GM13976 (cell line): ENCODE results near the gene KLHL3.
A peak's percentile ranks its signal among the peaks of the same experiment; 100 is the strongest.

Source experiments
- DNase-seq: peaks from one replicate; pipeline ENCODE4 v3.0.0; 2012; ENCODE audit warnings: low spot score
- in situ Hi-C: fragments of 300-500 bp; cut with MboI; formaldehyde crosslinking; loops from one replicate; pipeline ENCODE4 v1.12.0; 2022; ENCODE audit warnings: low sequenced_read_pairs, mixed read lengths, inconsistent platforms; ENCODE audit not compliant: unreplicated experiment
- TF ChIP-seq, protein P1 (sequence below): IDR thresholded peaks from 2 replicates; pipeline ENCODE4 v1.5.1; 2012; ENCODE audit warnings: borderline replicate concordance, mild to moderate bottlenecking; ENCODE audit not compliant: insufficient read depth; ENCODE audit errors: extremely low read depth, missing control alignments, control extremely low read depth

The KLHL3 gene

DNA sequence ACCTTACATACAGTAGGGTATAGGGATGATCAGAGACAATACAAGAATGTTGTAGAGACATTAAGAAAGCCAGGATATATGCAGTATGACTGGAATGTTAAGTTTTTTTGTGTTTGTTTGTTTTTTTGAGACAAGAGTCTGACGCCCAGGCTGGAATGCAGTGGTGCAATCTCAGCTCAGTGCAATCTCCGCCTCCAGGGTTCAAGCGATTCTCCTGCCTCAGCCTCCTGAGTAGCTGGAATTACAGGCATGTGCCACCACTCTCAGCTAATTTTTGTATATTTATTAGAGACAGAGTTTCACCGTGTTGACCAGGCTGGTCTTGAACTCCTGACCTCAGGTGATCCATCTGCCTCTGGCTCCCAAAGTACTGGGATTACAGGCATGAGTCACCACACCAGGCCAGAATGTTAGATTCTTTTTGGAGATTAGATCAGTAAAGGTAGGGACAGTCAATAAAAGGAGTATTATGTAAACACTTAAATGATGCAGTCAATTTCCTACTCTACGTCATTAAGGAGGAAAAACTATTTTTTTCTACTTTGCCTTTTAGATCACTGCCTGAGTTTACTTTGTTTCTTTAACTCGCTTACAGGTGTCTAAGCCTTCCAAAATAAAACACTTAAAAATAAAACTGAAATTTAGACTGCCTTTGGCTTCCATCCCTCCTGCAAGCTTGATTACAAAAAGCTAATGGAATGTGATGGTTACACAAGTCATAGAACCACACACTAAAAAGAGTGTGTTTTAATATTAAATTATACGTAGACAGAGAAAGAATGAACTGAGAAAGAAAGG is 25.0 kb upstream of the KLHL3 start:
- no peak for DNase-seq
- in situ Hi-C loops = no loop called here
- TF ChIP-seq, protein P1, sequence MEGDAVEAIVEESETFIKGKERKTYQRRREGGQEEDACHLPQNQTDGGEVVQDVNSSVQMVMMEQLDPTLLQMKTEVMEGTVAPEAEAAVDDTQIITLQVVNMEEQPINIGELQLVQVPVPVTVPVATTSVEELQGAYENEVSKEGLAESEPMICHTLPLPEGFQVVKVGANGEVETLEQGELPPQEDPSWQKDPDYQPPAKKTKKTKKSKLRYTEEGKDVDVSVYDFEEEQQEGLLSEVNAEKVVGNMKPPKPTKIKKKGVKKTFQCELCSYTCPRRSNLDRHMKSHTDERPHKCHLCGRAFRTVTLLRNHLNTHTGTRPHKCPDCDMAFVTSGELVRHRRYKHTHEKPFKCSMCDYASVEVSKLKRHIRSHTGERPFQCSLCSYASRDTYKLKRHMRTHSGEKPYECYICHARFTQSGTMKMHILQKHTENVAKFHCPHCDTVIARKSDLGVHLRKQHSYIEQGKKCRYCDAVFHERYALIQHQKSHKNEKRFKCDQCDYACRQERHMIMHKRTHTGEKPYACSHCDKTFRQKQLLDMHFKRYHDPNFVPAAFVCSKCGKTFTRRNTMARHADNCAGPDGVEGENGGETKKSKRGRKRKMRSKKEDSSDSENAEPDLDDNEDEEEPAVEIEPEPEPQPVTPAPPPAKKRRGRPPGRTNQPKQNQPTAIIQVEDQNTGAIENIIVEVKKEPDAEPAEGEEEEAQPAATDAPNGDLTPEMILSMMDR = no peak

DNA sequence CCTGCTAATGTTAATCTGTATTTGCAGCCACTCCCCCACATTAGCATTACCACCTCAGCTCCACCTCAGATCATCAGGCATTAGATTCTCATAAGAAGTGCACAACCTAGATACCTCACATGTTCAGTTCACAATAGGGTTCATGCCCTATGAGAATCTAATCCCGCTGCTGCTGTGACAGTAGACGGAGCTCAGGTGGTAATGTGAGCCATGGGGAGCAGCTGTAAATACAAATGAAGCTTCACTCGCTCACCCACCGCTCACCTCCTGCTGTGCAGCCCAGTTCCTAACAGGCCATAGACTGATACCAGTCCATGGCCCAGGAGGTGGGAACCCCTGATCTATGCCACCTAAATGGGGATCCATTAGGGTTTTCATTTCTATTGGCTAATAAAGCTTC is 24.4 kb upstream of the KLHL3 start:
- TF ChIP-seq, protein P1 = no peak
- in situ Hi-C loops = no loop called here
- DNase-seq = no peak

DNA sequence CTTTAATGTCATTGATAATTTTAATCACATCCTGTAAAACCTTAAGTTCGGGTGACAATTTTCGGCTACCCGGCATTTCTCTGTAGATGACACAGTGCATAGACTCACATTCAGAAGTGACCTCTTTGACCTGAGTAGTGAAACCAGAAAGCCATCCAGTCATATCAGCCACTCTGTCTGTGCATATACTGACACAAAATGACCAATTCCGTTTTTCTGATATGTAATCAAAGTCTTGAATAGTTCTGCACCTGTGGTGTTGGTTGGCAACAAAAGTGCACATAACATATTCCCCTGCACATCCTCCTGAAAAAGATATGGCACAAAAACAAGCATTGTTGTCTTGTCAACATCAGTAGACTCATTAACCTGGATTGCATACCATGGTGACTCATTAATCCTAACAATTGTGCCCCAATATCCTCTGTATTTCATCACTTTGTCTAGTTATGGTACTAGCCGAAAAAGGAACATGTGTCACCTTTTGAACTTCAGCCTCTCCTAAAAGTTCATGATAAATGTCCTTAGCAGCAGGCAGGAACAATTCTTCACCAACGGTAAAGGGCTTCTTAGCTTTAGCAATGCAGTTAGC is 22.9 kb upstream of the KLHL3 start:
- peak; percentile 41 for DNase-seq
- in situ Hi-C loops = no loop called here
- TF ChIP-seq, protein P1 = no peak

DNA sequence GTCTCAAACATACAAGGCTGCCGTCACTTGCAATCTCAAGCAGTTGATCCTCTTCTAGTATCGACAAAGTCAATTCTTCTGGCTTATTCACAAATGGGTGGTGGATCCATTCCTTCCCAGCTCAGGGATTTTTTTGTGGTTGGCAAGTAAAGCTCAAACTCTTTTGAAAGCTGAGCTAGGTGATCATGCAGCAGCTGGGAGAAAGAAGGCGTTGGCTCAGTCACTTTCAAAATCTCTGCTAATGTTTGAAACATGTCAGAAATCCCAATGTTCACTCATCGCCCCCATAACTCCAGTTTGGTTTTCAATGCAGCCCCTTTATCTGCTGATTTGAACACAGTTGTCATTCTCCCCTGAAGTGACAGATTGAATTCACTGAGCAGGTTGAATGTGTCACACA is 22.2 kb upstream of the KLHL3 start:
- TF ChIP-seq, protein P1 = no peak
- in situ Hi-C loops = no loop called here
- no peak for DNase-seq

DNA sequence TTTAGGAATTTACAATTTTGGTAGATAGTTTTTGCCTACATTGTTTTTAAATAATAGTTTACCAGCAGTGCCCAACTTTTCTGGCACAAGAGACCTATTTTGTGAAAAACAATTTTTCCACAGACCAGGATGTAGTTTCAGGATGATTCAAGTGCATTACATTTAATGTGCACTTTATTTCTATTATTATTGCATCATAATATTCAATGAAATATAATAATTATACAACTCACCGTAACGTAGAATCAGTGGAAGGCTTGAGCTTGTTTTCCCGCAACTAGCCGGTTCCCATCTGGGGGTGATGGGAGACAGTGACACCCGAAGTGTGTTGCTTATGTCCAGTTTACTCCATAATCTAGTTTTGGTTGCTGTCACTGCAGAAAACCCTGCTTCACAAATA is 21.7 kb upstream of the KLHL3 start:
- TF ChIP-seq, protein P1 = no peak
- no peak for DNase-seq
- in situ Hi-C loops = no loop called here

DNA sequence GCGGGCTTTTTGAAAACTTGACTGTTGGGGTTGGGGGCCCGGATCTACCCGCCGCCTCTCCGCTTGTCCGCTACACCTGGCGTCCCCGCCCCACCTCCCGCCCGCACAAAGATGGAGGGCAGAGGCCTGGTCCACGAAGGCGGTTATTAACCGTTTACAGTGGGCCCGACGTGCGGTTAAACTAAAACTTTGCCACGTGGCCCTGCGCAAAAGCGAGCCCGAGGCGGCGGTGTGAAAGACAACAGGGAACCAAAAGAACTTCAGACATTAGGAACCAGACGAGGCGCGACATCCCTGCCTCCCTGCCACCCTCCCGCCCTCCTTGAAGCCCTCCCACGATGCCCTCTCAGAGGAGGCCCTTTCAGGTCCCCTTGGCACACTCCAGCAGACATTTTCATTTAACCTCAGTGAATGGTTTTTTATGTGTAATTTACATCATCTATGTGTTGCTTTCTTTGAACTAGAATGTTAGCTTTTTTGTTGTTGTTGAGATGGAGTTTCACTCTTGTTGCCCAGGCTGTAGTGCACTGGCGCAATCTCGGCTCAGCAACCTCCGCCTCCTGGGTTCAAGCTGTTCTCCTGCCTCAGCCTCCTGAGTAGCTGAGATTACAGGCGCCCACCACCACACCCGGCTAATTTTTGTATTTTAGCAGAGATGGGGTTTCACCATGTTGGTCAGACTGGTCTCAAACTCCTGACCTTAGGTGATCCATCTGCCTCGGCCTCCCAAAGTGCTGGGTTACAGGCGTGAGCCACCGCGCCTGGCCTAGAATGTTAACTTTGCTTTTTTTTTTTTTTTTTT is 19.3 kb upstream of the KLHL3 start:
- in situ Hi-C loops = no loop called here
- TF ChIP-seq, protein P1 = no peak
- no peak for DNase-seq
